ENCODE data around the gene HAS3.
A peak's percentile ranks its signal among the peaks of the same experiment; 100 is the strongest.
"Not testable (repeated sequence)": the region's sequence is repeated elsewhere in the genome, so short reads cannot be mapped to it uniquely, and the experiment has no call there.

The HAS3 gene

DNA sequence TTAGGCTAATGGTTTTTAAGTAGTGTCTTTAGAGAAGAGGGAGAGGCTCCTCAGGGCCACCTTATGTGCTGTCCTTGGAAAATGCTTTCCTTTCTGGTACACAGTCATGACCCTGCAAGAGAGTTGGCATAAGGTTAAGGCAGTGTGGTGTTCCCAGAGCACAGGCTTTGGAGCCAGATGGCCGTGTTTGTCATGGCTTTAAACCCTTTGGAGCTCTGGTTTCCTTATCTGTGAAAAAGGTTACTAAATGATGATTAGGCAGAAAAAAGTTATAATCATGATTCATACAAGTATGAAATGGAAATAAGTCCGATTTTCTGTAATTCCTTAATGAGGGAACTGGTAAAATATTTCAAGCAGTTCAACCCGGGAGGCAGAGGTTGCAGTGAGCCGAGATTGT, 40.2 kb downstream of the HAS3 start:
- DNase-seq, result peak; percentile 19

- not testable (repeated sequence) for DNase-seq
Observed at GRCh38 chr16:69149621-69150020, 44.2 kb downstream of the HAS3 start.

DNA sequence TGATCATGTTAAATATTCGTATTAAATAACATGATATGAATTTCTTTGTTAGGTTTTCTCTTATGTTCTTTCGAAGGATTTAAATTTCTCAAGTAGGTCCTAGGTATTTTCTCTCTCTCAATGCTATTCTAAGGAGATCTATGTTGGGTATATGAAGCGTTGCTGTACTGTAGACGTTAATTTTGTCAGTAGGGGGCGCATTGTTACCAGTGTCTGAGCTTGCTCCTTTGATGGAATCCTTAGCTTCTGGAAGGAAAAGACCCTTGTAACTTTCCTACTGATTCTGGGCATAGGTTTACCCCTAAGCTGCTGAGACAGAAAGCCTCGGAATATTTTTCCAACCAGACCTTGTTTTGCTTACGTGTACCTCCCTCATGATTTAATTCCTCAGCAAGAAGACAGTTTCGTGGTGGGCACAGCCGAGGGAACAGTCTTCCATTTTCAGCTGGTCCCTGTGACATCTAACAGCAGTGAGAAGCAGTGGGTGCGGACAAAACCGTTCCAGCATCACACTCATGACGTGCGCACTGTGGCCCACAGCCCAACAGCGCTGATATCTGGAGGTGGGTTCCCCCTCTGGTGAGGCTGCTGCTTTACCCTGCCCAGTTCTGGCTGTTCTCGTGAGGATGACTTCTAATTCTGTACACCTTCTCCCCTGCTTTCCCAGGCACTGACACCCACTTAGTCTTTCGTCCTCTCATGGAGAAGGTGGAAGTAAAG, 44.9 kb downstream of the HAS3 start:
- DNase-seq, result peak; percentile 75

DNA sequence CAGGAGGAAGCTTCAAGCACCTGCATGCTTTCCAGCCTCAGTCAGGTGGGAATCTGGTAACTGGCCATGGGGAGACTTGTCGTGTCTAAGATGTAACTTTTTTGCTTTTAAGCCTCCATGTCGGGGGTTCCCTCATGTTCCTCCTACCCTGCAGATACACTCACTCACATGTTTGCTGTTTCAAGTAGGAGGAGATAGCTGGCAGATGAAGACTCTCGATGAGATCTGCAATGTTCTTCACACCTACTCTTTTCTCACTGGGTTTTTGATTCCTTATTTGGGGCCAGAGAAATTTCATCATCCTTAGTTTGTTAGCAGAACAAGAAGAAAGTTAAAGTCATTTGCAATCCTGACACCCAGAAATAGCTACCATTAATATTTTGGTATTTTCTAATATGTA, 51.7 kb downstream of the HAS3 start:
- DNase-seq, result no peak

GRCh38 chr16:69160192-69160591, 54.7 kb downstream of the HAS3 start:
- DNase-seq, result no peak

DNA sequence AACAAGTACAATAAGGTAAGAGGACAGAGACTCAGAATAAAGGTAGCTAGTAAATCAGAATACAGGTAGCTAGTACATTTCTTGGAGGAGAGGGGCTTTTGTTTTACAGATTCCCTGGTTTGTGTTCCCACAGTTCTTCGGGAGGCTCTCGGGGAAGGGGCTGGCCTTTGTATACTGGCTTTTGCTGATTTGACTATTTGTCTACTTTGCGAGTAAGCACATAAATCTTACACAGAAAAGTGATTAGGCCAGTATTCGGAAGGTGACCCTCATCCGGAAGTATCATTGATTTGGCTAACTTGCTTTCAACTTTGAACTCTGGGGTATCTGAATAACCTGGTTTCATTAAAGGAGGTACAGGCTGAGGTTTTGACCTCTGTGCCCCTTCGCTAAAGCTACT, 60.1 kb downstream of the HAS3 start:
- no peak for DNase-seq

DNA sequence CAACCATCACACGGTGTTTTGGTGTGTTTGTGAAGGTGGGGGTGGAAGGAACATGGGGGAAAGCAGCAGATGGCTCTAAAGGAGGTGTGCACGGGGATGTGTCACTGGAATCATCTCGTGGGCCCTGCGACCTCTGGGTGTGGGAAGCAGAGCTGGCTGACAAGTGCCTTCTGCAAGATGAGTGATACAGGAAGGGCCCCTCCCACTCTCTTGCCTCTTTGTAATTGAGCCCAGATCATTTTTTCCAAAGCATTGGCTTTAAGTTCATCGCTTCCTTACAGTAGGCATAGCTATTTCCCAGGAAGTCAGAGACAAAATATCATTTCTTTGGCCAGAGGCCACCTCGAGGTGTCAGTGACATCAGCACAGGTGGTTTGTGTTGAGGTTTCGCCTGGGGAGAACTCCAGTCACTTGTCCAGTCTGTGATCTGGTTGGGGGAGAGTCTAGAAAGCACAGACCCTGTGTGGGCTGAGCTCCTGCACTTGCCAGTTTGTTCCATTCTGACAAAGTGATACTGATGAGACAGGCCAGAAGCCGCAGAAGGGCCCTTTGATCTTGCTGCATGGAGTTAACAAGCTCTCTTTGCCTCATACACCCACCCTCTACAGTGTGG, 60.9 kb downstream of the HAS3 start:
- DNase-seq, result no peak

- no peak for DNase-seq
Observed at GRCh38 chr16:69166946-69167930, 61.8 kb downstream of the HAS3 start.

All from NCI-H1694 (cell line).